GM19372 (cell line): Measurements from ENCODE around the gene MAP7D3.
"Not testable (repeated sequence)": the region's sequence is repeated elsewhere in the genome, so short reads cannot be mapped to it uniquely, and the experiment has no call there.

ENCODE experiments used
- ATAC-seq: cut with Tn5 transposase; IDR thresholded peaks from one replicate; pipeline ENCODE4 v1.9.1; 2021; ENCODE audit warnings: mild to moderate bottlenecking, low read depth, moderate library complexity; ENCODE audit not compliant: unreplicated experiment

MAP7D3 gene

DNA sequence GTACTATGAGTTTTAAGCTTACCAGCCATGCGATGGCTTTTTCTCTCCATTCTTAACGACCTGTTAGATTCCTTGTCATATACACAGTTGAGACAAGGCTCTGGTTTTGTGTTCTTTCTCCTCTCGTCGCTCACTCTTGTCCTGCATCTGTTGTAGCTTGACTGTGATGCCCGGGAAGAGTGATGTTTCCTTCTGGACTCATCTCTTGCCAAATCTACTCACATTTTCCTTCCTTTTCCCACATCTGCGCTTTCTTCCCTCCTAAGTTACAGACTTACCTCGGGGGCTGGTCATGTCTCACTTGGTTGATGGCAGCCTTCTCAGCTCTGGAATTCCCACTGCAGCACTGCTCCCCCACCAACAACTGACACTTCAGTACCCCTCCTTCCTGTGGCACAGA lies 4.8 kb upstream of the MAP7D3 start:
- no peak for ATAC-seq

DNA sequence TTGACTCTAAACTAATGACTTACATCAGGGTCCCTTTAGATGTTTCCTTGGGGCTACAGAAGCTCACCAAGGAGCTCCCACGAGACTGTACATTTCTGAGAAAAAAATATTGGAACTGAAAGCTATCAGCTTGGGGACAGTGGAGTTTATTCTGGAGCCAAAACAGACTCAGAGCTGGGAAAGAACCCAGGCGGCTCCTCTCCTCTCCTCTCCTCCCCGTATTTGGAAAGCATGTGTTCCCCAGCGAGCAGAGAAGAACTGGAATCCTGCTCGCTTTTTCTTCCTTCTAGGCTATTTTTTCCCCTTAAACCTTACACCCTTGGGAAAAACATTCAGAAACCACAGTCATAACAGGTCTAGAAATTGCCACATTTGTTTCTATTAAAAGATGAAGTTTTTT lies 4.3 kb upstream of the MAP7D3 start:
- ATAC-seq: no peak

GRCh38 chrX:136250191-136251040 lies 784 bp downstream of the MAP7D3 start:
- peak; percentile 32 for ATAC-seq

GRCh38 chrX:136246201-136246600 lies 5.0 kb downstream of the MAP7D3 start:
- no peak for ATAC-seq

GRCh38 chrX:136237849-136238248 lies 13.4 kb downstream of the MAP7D3 start:
- not testable (repeated sequence) for ATAC-seq

- no peak for ATAC-seq
These were observed 14.1 kb downstream of the MAP7D3 start for GRCh38 chrX:136237074-136237473.

- peak; percentile 59 for ATAC-seq
These were observed 22.4 kb downstream of the MAP7D3 start for GRCh38 chrX:136228839-136229207.

DNA sequence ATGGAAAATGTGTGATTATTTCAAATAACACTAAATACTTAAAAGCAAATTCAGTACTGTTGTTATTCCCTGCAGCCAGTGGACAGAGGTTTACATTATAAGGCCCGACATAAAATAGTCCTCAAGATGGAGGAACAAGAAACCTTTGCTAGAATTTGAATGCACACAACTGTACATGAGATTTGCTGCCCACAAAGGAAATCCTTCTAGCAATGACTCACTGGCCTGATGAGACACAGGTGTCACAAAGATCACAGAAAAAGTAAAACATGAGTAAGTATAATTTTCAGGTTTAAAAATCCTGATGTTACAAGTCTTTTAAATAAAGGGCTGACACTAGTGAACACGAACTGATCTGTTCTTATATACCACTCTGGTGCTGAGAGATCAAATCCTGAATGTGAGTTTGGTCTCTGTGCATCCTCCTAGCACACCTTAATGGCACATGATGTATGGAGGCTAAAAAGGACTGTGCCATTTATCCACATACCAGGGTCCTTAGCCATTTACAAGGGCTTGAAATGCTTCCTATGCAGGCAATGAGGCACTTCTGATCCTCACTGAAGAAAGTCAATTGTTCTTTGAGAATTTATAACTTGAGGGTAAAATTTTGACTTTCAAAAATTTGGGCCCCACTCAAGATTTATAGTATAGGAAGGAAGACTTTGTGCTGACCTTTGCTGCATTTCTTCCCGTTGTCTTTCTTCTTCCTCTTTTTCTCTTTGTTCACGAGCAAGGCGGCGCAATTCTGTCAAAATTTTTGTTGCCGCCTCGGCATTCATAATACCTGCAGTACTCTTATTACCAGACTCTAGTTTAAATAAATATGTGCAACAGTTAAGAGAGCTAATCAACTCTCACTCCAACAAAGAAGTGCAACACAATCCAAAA lies 23.0 kb downstream of the MAP7D3 start:
- peak; percentile 67 for ATAC-seq

DNA sequence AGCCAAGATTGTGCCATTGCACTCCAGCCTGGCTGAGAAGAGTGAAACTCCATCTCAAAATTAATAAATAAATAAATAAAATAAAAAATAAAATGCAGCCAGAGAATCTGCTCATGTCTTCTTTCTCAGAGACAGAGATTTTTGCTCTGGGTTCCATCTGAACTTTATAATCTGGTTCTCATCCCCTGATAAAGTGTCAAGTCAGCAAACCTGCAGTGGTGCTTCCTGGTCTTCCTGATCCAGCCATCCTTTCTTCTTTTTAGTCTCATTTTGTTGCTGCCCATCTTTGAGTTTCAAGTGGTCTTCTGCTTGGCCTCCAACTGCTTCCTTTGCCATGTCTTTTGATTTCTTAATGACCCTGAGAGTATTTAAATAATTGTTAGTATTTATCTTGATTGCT lies 24.1 kb downstream of the MAP7D3 start:
- ATAC-seq: no peak

DNA sequence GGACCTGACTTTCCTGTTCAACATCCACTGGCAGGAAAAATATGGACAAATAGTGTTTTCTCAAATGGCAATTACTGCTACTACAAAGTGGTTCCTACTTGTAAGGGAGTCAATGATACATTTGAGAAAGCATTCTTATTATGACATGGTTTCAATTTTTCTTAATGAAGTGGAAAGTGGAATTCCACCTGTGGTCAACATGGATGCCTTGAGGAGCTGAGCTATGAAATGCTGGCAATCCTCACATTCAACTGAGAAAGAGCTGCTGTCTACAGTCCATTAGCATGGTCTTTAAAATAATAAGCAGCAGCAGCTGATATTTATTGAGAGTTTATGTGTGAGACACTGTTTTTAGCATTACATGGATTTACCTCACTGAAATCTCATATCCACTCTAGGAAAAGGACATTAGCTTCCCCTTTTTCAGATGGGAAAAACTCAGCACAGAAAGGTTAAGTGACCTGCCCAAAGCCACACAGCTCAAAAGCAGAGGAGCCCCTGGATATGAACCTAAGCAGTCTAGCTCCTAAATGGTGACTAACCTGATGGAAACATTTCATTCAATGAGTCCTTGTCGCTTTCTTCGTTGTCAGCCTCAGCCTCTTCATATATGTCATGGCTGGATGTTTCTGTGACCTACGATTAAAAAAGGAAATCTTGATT lies 29.2 kb downstream of the MAP7D3 start:
- no peak for ATAC-seq

GRCh38 chrX:136220951-136221350 lies 30.2 kb downstream of the MAP7D3 start:
- ATAC-seq: no peak

DNA sequence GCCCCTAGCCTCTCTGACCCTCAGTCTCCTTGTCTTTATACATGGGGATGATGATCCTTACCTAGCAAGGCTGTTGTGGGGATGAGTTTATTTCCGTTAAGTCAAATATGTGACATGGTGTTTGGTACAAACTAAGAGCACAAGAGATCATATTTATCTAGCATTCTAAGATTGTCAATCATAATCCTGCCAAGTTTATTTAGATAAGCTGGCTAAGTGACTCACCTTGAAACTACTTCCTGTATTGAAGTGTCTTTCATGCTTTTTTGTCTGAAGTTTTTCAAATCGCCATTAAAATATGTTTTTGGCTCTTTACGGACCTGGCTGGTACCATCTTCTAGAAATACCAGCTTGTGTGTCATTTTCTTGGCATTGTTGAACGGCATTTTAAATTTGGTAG lies 30.7 kb downstream of the MAP7D3 start:
- no peak for ATAC-seq

DNA sequence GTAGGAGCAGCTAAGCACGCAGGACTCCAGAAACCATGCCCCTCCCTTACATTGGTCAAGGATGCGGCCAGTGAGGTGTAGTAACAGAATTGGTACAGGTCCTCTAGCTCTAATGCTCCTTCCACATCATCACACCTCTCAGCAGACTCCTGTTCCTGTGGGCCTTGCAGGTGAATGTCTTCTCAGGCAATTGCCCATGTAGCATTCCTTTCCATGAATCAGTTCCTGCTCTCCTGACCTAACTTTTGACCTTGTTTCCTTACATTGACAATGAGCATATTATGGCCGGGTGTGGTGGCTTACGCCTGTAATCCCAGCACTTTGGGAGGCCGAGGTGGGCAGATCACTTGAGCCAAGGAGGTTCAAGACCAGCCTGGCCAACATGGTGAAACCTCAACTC lies 31.3 kb downstream of the MAP7D3 start:
- ATAC-seq: no peak

GRCh38 chrX:136215559-136215958 lies 35.6 kb downstream of the MAP7D3 start:
- no peak for ATAC-seq

GRCh38 chrX:136214551-136214950 lies 36.6 kb downstream of the MAP7D3 start:
- ATAC-seq: no peak

- no peak for ATAC-seq
These were observed 38.6 kb downstream of the MAP7D3 start for GRCh38 chrX:136212557-136213111.

DNA sequence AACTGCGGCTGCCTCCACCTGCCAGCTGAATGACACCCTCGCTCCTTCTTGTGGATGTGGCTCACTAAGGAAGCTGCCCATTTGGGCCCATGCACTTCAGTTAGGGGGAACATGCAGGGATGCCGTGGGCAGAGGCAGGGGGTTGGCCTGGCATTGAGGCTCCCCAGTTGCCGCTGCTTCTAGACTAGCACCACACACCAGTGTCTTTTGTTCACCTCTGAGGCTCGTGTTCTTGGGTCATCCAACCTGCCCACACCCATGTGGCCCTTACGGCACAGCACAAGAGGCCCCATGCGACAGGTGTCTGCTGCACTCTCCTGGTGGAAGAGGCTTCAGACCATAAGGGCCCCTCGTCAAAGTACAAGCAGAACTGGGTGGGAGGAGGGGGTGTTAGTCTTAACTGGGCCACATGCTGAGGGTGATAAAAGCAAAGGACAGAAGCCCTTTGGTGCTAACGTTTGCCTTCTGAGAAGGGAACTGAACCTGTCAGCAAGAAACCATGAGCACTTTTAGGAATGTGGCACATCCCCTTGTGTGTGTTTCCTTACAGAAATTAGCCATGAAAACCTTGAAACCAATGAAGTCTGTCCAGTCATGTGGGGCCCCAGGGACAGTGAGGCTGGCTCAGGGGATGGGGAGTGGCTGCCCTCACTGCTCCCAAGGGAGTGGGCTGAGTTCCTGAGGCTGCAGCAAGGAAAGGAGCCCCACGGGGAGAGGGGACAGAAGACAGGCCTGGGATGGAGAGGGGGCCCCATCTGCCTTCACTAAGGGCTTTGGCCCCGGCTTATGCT lies 39.2 kb downstream of the MAP7D3 start:
- no peak for ATAC-seq

DNA sequence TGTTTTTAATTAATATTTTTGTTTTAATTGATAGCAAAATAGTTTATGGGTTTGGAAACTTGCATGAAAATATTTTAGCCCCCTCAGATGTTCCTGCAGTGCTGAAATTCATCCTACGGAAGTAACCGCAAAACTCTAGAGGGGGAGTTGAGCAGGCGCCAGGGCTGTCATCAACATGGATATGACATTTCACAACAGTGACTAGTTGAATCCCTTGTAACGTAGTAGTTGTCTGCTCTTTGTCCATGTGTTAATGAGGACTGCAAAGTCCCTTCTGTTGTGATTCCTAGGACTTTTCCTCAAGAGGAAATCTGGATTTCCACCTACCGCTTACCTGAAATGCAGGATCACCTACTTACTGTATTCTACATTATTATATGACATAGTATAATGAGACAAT lies 40.4 kb downstream of the MAP7D3 start:
- no peak for ATAC-seq

- ATAC-seq: no peak
These were observed 41.0 kb downstream of the MAP7D3 start for GRCh38 chrX:136210243-136210642.

DNA sequence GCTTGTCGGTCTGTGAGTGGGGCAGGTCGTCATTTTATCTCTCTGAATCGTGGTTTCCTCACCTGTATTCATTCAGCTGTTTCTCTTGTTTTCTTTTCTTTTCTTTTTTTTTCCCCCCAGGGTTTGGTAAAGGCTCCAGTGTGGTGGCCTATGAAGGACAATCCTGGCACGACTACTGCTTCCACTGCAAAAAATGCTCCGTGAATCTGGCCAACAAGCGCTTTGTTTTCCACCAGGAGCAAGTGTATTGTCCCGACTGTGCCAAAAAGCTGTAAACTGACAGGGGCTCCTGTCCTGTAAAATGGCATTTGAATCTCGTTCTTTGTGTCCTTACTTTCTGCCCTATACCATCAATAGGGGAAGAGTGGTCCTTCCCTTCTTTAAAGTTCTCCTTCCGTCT lies 41.4 kb downstream of the MAP7D3 start:
- ATAC-seq: no peak
